Measurements from ENCODE around the gene MAP4K2.
A peak's percentile ranks its signal among the peaks of the same experiment; 100 is the strongest.

Gene MAP4K2

DNA sequence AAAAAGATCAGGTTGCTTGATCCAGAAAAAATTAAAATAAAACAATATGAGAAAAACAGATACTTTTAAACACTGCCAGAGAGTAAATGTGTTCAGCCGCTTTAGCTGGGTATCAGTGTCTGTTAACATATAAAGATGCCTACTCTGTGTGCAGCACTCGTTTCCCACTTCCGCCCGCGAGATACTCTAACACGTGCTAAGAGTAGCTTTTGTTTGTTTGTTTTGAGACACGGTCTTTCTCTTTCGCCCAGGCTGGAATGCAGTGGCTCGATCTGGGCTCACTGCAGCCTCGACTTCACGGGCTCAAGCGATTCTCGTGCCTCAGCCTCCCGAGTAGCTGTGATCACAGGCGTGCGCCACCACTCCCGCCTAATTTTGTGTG lies 7.9 kb upstream of the MAP4K2 start:
- peak; percentile 29 to 30 for ATAC-seq

DNA sequence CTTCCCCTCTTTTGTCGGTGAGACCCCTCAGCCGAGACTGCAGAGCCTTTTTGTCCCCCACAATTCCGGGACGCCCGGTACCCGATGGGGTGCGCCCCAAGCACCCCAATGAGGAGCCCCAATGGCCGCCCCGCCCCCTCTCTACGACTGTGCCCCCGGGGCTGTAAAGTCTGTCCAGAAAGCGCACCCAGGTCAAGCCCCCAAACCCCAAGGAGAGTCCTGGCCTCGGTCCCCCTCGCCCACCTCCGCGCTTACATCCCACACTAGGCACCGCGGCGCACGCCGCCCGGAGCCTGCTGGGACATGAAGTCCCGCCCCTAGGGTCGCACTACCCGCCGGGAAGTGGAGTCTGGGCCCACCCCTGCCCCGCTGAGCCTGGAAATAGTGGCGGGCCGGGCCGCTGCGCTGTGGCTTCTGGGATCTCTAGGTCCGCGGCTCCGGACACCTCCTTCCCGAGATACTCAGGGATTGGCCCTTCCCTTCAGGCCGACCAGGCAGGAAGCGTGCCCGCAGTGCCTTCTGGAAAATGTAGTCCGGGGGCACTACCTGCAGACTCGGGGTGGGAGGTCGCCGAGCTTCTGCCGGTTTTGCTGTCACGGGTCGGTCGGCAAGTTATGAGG lies 7.4 kb upstream of the MAP4K2 start, which contains the start of gene MEN1:
Gene MEN1, minus strand, starts transcription at position 281 of the 620 bp plus-strand sequence. CDS start 442 bp downstream, outside the sequence.
- ATAC-seq, result peak; percentile 94 to 95

DNA sequence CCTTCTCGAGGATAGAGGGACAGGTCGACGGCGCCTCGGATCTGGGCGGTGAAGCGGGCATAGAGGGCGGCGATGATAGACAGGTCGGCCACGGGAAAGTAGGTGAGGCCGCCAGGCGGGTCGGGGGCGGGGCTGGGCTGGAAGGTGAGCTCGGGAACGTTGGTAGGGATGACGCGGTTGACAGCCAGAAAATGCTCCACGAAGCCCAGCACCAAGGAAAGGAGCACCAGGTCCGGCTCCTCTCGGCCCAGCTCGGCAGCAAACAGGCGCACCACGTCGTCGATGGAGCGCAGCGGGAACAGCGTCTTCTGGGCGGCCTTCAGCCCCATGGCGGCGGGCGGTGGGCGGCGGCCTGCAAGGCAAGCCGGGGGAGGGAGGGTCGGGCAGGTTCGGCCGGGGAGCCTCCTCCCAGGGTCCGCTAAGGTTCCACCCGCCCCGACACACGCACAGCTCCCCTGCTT lies 6.8 kb upstream of the MAP4K2 start:
- ATAC-seq, result peak; percentile 3 to 26

GRCh38 chr11:64805481-64805880 lies 2.5 kb upstream of the MAP4K2 start:
- ATAC-seq, result no peak

- no peak for ATAC-seq
Measured at GRCh38 chr11:64804346-64805210, 1.6 kb upstream of the MAP4K2 start.

GRCh38 chr11:64803846-64804345 lies 882 bp upstream of the MAP4K2 start:
- ATAC-seq, result no peak

DNA sequence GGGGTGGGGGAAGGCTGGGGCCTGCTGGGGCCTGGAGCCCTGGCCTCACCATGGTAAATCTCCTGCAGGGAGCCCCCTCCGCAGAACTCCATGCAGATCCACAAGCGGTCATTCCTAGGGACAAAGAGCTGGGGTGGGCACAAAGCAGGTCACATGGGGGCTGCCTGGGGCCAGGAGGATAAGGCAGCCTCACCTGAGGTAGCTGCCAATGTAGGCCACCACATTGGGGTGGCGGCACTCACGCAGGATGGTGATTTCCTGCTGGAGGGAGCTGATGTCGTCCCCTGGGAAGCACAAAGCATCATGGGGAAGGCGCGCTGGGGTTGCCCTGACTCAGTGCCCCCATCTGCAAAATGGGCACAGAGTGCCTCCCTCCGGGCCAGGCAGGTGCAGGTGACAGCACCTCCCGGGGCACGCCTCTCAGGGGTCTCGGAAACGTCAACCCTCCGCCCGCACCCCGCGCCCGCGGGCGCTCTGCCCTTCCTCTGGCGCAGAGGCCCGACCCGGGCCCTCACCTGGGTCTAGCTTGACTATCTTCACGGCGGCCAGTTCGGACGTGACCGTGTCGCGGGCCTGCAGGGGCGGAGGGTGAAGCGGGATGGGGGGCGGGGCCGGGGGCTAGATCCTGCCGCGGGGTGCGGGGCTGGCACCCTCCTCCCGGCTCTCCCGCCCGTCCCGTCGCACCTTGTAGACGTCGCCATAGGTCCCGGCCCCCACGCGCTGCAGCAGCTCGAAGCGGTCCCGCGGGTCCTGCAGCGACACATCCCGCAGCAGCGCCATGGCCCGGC lies 450 bp downstream of the MAP4K2 start:
- ATAC-seq, result peak; percentile 40 to 47

DNA sequence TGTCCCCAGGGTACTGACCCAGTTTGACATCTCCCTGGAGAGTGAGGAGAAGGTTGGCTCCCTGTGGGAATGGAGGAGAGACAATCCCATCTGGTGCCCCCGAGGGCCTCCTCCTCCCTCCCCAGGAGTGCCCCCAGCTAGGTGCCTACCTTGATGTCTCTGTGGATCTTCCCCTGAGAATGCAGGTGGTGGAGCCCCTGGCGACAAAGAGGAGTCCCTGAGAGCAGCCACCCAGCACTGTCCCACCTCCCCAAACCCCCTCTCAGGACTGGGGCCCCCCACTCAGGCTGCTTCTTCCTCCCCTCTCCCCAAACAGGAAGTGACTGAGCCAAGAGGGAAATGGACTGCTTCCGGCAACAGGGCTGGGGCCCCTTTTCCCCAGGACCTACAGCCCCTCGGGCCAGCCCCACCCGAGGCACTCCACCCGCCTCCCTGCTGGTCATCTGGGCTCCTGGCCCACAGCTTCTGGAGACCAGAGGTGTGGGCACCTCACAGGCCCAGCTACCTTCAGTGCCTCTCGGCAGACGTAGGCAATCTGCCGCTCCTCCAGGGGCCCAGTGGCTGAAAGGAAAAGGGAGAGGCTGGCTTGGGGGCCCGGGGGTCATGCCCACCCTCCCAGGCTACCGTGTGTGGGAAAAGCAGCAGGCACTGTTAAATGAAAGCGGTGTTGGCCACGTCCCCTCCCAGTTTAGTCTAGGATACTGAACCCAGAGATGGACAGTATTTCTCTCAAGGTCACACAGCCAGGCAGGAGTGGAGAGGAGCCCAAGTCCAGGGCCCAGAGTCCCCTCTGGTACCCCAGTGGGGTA lies 1.2 kb downstream of the MAP4K2 start:
- ATAC-seq, result no peak

- no peak for ATAC-seq
Measured at GRCh38 chr11:64801158-64801464, 1.9 kb downstream of the MAP4K2 start.

DNA sequence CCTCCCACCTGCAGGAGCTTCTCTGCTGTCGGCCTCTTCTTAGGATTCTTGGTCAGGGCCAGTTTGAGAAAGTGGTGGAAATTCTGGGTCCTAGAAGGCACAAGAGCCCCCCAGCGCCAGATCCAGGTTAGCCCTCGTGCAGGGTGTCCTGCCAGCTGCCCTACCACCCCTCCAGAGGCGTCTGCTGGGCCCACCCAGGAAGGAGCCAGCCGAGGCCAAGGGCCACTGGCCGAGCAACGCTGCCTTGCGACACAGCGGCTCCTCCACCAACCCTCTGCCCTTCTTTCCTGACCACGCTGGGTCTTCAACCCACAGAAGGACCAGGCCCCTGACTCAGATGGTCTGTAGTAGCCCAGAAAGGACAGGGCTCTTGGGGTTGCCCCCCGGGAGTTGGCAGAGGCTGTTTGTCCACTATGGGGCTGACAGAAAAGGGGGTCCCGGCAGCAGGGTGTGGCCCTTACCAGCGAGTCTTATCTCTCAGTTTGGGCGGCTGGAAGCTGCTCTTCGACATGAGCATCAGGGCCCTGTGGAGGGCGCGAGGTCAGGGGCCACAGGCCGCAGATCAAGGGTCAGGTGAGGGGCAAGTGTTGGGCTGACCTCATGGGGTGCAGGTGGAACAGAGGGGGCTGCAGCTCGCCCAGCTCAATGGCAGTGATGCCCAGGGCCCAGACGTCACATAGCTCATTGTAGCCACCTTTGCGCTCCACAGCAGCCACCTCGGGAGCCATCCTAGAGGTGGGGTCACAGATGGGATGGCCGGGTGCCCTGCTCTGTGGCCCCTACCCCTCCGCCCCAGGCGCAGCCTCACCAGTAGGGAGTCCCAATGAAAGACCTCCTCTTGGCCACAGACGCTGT lies 2.5 kb downstream of the MAP4K2 start:
- no peak for ATAC-seq

GRCh38 chr11:64799623-64800302 lies 3.3 kb downstream of the MAP4K2 start:
- no peak for ATAC-seq

DNA sequence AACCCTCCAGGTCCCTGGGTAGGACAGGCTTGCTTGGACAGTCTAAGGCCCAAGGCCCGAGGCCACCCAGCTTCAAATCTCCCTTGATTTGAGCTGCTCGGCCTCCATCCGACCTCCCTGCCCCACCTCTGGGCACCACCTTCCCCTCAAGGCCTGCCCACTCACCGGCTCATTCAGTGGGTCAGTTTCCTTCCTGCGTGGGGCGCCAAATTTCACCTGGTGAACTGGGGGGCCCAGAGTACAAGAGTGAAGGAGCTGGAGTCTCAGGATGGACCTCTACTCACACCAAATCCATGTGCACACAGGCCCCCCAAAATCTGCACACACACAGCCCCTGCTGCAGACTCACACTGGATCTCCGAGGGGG lies 3.8 kb downstream of the MAP4K2 start:
- ATAC-seq, result no peak

GRCh38 chr11:64796757-64797541 lies 6.1 kb downstream of the MAP4K2 start:
- no peak for ATAC-seq

DNA sequence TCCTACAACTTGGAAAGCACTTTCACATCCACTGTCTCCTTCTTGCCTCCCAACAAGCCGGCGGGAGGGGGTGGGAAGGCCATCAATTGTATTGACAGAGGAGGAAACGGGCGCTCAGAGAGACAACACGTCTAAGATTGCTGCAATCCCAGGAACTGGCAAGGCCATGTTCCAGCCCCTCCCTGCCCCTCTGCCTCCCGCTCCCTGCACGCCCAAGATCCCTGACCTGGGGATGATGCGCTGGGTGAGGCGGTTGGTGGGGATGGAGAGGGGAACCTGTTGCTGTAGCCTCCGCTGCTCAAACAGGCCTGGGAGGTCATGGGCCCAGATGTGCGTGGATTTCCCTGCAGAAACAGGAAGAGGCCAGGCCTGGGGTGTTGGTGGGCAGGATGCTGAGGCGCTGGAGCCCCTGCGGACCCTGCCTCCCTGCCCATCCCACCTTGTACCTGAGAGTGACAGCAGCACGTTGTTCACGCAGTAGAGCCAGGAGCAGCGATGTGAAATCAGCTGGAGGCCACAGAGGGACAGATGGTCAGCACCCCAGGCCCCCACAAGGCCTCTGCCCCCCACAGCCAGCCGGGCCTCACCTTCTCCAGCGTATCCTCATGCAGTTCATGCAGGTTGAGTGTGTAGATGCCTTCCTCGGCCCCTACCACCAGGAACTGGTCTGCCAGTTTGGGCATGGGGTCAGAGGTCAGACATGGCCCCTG lies 6.8 kb downstream of the MAP4K2 start:
- ATAC-seq, result no peak

- no peak for ATAC-seq
Measured at GRCh38 chr11:64794526-64794925, 8.5 kb downstream of the MAP4K2 start.

GRCh38 chr11:64793271-64794160 lies 9.5 kb downstream of the MAP4K2 start:
- no peak for ATAC-seq

DNA sequence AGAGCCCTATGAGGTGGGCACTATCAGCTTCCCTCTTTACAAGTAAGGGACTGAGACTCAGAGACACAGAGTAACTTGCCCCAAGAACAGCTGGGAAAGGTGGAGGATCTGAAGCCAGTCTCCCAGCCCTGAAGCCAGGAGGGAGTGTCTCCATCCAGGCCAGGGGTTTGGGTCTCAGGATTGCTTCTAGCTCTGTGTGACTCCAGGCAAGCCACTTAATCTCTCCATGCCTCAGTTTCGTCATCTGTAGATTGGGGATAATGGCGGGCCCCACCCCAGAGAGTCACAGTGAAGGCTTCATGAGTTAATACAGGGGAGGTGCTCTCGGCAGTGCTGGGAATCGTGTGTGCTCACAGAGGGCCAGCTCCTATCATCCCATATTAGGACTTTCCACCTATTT lies 10.5 kb downstream of the MAP4K2 start:
- ATAC-seq, result no peak

GRCh38 chr11:64791781-64792291 lies 11.2 kb downstream of the MAP4K2 start:
- ATAC-seq, result no peak

Data from activated CD4-positive, CD25-positive, alpha-beta regulatory T cell treated with anti-CD3 and anti-CD28 coated beads, Interleukin-2, amount 50 U/mL, for 24 hours (primary cell).